Endodermal cell (in vitro differentiated cells): ENCODE data around the gene ZFYVE16. TPM values are rescaled to one million over a fixed set of nuclear protein-coding genes. Genes with fewer than 3 reads are reported as not detected.

Experiments
- DNase-seq: peaks from one replicate; pipeline ENCODE4 v3.0.0-alpha.2; 2017
- H3K27ac ChIP-seq: 2 replicates; pipeline ENCODE4 v1.5.1; 2013; ENCODE audit warnings: mild to moderate bottlenecking, low read depth, low read length, moderate library complexity
- H3K27me3 ChIP-seq: 2 replicates; pipeline ENCODE4 v1.6.1; 2013; ENCODE audit warnings: mild to moderate bottlenecking, low read length, moderate library complexity; ENCODE audit not compliant: insufficient read depth, control insufficient read depth, poor library complexity, severe bottlenecking
- H3K36me3 ChIP-seq: 2 replicates; pipeline ENCODE4 v1.7.0; 2013; ENCODE audit warnings: mild to moderate bottlenecking, low read length, moderate library complexity; ENCODE audit not compliant: control insufficient read depth, insufficient read depth
- H3K4me1 ChIP-seq: one replicate; pipeline ENCODE4 v1.7.0; 2013; ENCODE audit warnings: low read length; ENCODE audit not compliant: control insufficient read depth, insufficient read depth
- H3K4me3 ChIP-seq: 2 replicates; pipeline ENCODE4 v1.5.1; 2013; ENCODE audit warnings: mild to moderate bottlenecking, low read length, moderate library complexity
- H3K9ac ChIP-seq: 2 replicates; pipeline ENCODE4 v1.6.1; 2013; ENCODE audit warnings: mild to moderate bottlenecking, low read length, moderate library complexity; ENCODE audit not compliant: poor library complexity, severe bottlenecking; ENCODE audit errors: extremely low read depth
- H3K9me3 ChIP-seq: 2 replicates; pipeline ENCODE4 v1.6.1; 2013; ENCODE audit warnings: mild to moderate bottlenecking, low read length, moderate library complexity; ENCODE audit not compliant: control insufficient read depth
- H3K27ac Mint-ChIP-seq: 2 replicates; pipeline ENCODE4 v1.8.0; 2020; ENCODE audit warnings: mixed read lengths
- H3K27me3 Mint-ChIP-seq: 2 replicates; pipeline ENCODE4 v1.8.0; 2021; ENCODE audit warnings: mild to moderate bottlenecking, mixed read lengths; ENCODE audit not compliant: insufficient read depth
- H3K36me3 Mint-ChIP-seq: 2 replicates; pipeline ENCODE4 v1.8.0; 2020; ENCODE audit warnings: low read depth, mixed read lengths
- H3K4me1 Mint-ChIP-seq: 2 replicates; pipeline ENCODE4 v1.8.0; 2020; ENCODE audit warnings: mixed read lengths
- H3K4me3 Mint-ChIP-seq: 2 replicates; pipeline ENCODE4 v1.8.0; 2020; ENCODE audit warnings: mild to moderate bottlenecking, moderate library complexity, mixed read lengths
- H3K9me3 Mint-ChIP-seq: 2 replicates; pipeline ENCODE4 v1.8.0; 2020; ENCODE audit warnings: mild to moderate bottlenecking, mixed read lengths
- CTCF ChIP-seq: fragments of 200-600 bp; sonication (generic); conservative IDR thresholded peaks from 2 replicates; pipeline ENCODE4 v1.5.0; 2021; ENCODE audit warnings: antibody characterized with exemption, mild to moderate bottlenecking
- WGBS, 2 experiments: methylation state at CpG; one replicate each; pipeline versions ENCODE4 v1.1.5 to v1.1.7; 2013; ENCODE audit warnings: missing lambda C conversion rate in 2 of 2, mixed read lengths in 1 of 2; ENCODE audit not compliant: insufficient coverage in 1 of 2, insufficient read length in 1 of 2; 5-methylcytosine and 5-hydroxymethylcytosine counted together
- total RNA-seq, 2 donors: library from RNA; stranded (reverse); fragmentation: NEBNext Ultra II Directional in 1 of 2; extraction: Animal tissue kit (Norgen Biotek cat#: 25700) in 1 of 2; gene quantifications; 2 replicates in 1 of 2; 3 replicates in 1 of 2; pipeline ENCODE4 v1.2.1, GENCODE V29; 2021

ZFYVE16 gene
- total RNA-seq, 2 donors from 2014 or later, result 58.3 to 85.0 TPM

GRCh38 chr5:80406980-80407734 lies 707 bp upstream of the ZFYVE16 start:
- Histone ChIP-seq H3K4me1 (no peaks in the 10 kb centered on the region), H3K27ac (peak overlapping the region; percentile 81), H3K27me3 (no peaks in the 10 kb centered on the region), H3K36me3 (peaks cover 7% of the 10 kb centered on the region), H3K9ac (peak overlapping the region; percentile 81), H3K9me3 (no peaks in the 10 kb centered on the region), H3K4me3 (peak overlapping the region; percentile 99)
- peaks cover 12% of the 10 kb centered on the region for H3K36me3 Mint-ChIP-seq
- H3K9me3 Mint-ChIP-seq, result no peaks in the 10 kb centered on the region
- DNase-seq, result peak; percentile 42
- TF ChIP-seq CTCF, result no peak
- no peaks in the 10 kb centered on the region for H3K27me3 Mint-ChIP-seq
- WGBS, 2 experiments, result 39 to 94% methylated on average over 8 to 31 of the region's 31 CpGs
- H3K4me3 Mint-ChIP-seq, result peak overlapping the region; percentile 91
- peak overlapping the region; percentile 96 for H3K27ac Mint-ChIP-seq
- H3K4me1 Mint-ChIP-seq, result peaks cover 7% of the 10 kb centered on the region

GRCh38 chr5:80408484-80409366 lies 861 bp downstream of the ZFYVE16 start:
- peak overlapping the region; percentile 83 for H3K27ac Mint-ChIP-seq
- Histone ChIP-seq H3K36me3 (peaks cover 15% of the 10 kb centered on the region), H3K9me3 (no peaks in the 10 kb centered on the region), H3K4me3 (peak overlapping the region; percentile 99), H3K4me1 (no peaks in the 10 kb centered on the region), H3K9ac (peak overlapping the region; percentile 81), H3K27ac (peak overlapping the region; percentile 80), H3K27me3 (no peaks in the 10 kb centered on the region)
- peak; percentile 89 for DNase-seq
- TF ChIP-seq CTCF, result no peak
- no peaks in the 10 kb centered on the region for H3K9me3 Mint-ChIP-seq
- H3K27me3 Mint-ChIP-seq, result no peaks in the 10 kb centered on the region
- H3K36me3 Mint-ChIP-seq, result peaks cover 16% of the 10 kb centered on the region
- peak overlapping the region; percentile 91 for H3K4me3 Mint-ChIP-seq
- H3K4me1 Mint-ChIP-seq, result peaks cover 7% of the 10 kb centered on the region
- WGBS, 2 experiments, result 2 to 3% methylated on average over 8 to 20 of the region's 24 CpGs

- Histone ChIP-seq H3K4me3 (peak overlapping the region; percentile 99), H3K36me3 (peaks cover 17% of the 10 kb centered on the region), H3K27me3 (no peaks in the 10 kb centered on the region), H3K9me3 (no peaks in the 10 kb centered on the region), H3K9ac (peak overlapping the region; percentile 81), H3K27ac (no peak overlapping the region), H3K4me1 (no peaks in the 10 kb centered on the region)
- TF ChIP-seq CTCF, result no peak
- no peak for DNase-seq
- H3K36me3 Mint-ChIP-seq, result peaks cover 19% of the 10 kb centered on the region
- peaks cover 7% of the 10 kb centered on the region for H3K4me1 Mint-ChIP-seq
- peak overlapping the region; percentile 52 for H3K27ac Mint-ChIP-seq
- 86 to 92% methylated on average over 3 to 6 of the region's 6 CpGs for WGBS, 2 experiments
- peak overlapping the region; percentile 91 for H3K4me3 Mint-ChIP-seq
- no peaks in the 10 kb centered on the region for H3K27me3 Mint-ChIP-seq
- no peaks in the 10 kb centered on the region for H3K9me3 Mint-ChIP-seq
These were observed 1.6 kb downstream of the ZFYVE16 start for GRCh38 chr5:80409367-80409966.
